GM04504 (cell line): ENCODE results near the gene PLEKHG4B.
"Not testable (repeated sequence)": the region's sequence is repeated elsewhere in the genome, so short reads cannot be mapped to it uniquely, and the experiment has no call there.

Experiments
- DNase-seq: peaks from one replicate; pipeline ENCODE4 v3.0.0-alpha.2; 2012; ENCODE audit warnings: low read depth

The PLEKHG4B gene

GRCh38 chr5:156411-157072 is 64.6 kb downstream of the PLEKHG4B start:
- no peak for DNase-seq

- no peak for DNase-seq
Observed at GRCh38 chr5:157126-157715, 65.3 kb downstream of the PLEKHG4B start.

GRCh38 chr5:157801-158200 is 65.8 kb downstream of the PLEKHG4B start:
- DNase-seq, result no peak

GRCh38 chr5:158807-159447 is 67.0 kb downstream of the PLEKHG4B start:
- no peak for DNase-seq

GRCh38 chr5:159448-160172 is 67.6 kb downstream of the PLEKHG4B start:
- no peak for DNase-seq

- DNase-seq, result no peak
Observed at GRCh38 chr5:160173-160510, 68.2 kb downstream of the PLEKHG4B start.

- DNase-seq, result no peak
Observed at GRCh38 chr5:160921-161802, 69.2 kb downstream of the PLEKHG4B start.

- no peak for DNase-seq
Observed at GRCh38 chr5:161803-162110, 69.8 kb downstream of the PLEKHG4B start.

- no peak for DNase-seq
Observed at GRCh38 chr5:162190-162564, 70.2 kb downstream of the PLEKHG4B start.

GRCh38 chr5:162565-163337 is 70.8 kb downstream of the PLEKHG4B start:
- no peak for DNase-seq

GRCh38 chr5:163338-163620 is 71.3 kb downstream of the PLEKHG4B start:
- DNase-seq, result no peak

GRCh38 chr5:163841-164240 is 71.9 kb downstream of the PLEKHG4B start:
- DNase-seq, result no peak

GRCh38 chr5:164244-164643 is 72.3 kb downstream of the PLEKHG4B start:
- DNase-seq, result no peak

GRCh38 chr5:164783-165182 is 72.8 kb downstream of the PLEKHG4B start:
- DNase-seq, result not testable (repeated sequence)

- DNase-seq, result no peak
Observed at GRCh38 chr5:166441-167372, 74.7 kb downstream of the PLEKHG4B start.

- peak; percentile 20 for DNase-seq
Observed at GRCh38 chr5:167511-167910, 75.5 kb downstream of the PLEKHG4B start.

GRCh38 chr5:167982-168660 is 76.2 kb downstream of the PLEKHG4B start:
- DNase-seq, result peak; percentile 98

- DNase-seq, result peak; percentile 91
Observed at GRCh38 chr5:169071-169727, 77.2 kb downstream of the PLEKHG4B start.

GRCh38 chr5:169728-170094 is 77.7 kb downstream of the PLEKHG4B start:
- DNase-seq, result no peak
